ENCODE data around the gene ZNF583.

DNA sequence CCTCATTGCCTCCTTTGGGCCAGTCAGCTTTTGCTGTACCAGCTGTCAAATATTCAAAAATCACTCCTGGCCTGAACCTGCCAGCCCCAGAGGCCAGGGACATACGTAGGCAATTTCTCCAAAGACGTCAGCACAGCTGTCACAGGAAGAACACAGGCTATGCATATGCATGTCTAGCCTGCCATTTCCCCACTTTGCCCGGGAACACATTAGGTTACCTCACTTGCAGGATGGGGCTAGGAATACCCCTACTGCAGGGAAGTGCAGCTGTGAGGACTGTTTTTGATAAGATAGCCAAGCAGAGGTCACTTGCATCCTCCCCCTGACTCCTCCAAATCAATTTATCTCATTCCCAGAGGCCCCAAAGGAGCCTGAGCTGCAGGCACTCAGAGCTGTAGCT, 70.2 kb downstream of the ZNF583 start:
- TF ChIP-seq, protein P1, sequence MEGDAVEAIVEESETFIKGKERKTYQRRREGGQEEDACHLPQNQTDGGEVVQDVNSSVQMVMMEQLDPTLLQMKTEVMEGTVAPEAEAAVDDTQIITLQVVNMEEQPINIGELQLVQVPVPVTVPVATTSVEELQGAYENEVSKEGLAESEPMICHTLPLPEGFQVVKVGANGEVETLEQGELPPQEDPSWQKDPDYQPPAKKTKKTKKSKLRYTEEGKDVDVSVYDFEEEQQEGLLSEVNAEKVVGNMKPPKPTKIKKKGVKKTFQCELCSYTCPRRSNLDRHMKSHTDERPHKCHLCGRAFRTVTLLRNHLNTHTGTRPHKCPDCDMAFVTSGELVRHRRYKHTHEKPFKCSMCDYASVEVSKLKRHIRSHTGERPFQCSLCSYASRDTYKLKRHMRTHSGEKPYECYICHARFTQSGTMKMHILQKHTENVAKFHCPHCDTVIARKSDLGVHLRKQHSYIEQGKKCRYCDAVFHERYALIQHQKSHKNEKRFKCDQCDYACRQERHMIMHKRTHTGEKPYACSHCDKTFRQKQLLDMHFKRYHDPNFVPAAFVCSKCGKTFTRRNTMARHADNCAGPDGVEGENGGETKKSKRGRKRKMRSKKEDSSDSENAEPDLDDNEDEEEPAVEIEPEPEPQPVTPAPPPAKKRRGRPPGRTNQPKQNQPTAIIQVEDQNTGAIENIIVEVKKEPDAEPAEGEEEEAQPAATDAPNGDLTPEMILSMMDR (IDR thresholded peaks at IDR 0.05), result no peak
- TF ChIP-seq POLR2A (IDR thresholded peaks at IDR 0.05), result no peak
